RWPE2 (cell line): ENCODE measurements around the gene FTMT.

Experiments
- ATAC-seq: fragments of 200-7000 bp; cut with Tn5 transposase; 3 replicates; pipeline ENCODE4 v1.9.1; 2021; ENCODE audit warnings: low read depth
- DNase-seq: peaks from one replicate; pipeline ENCODE4 v3.0.0-alpha.2; 2020; ENCODE audit warnings: low spot score
- H3K27ac ChIP-seq: fragments of 450-650 bp; 2 replicates; pipeline ENCODE4 v1.5.1; 2017; ENCODE audit warnings: mild to moderate bottlenecking; ENCODE audit not compliant: poor library complexity, severe bottlenecking
- H3K27me3 ChIP-seq: fragments of 250-450 bp; sonication (Bioruptor Pico); 2 replicates; pipeline ENCODE4 v1.5.1; 2021; ENCODE audit warnings: mild to moderate bottlenecking, moderate library complexity; ENCODE audit not compliant: insufficient read depth, poor library complexity, severe bottlenecking
- H3K36me3 ChIP-seq: fragments of 250-450 bp; sonication (Bioruptor Pico); 2 replicates; pipeline ENCODE4 v1.5.1; 2020; ENCODE audit warnings: low read depth, mild to moderate bottlenecking, moderate library complexity
- H3K4me1 ChIP-seq: fragments of 250-450 bp; sonication (Bioruptor Pico); 2 replicates; pipeline ENCODE4 v1.5.1; 2021; ENCODE audit warnings: mild to moderate bottlenecking, moderate library complexity; ENCODE audit not compliant: insufficient read depth, poor library complexity, severe bottlenecking
- H3K4me3 ChIP-seq: fragments of 250-450 bp; sonication (Bioruptor Pico); 2 replicates; pipeline ENCODE4 v1.5.1; 2021; ENCODE audit warnings: mild to moderate bottlenecking, moderate library complexity; ENCODE audit not compliant: severe bottlenecking
- H3K9me3 ChIP-seq: fragments of 250-450 bp; sonication (Bioruptor Pico); 2 replicates; pipeline ENCODE4 v1.5.1; 2021; ENCODE audit warnings: mild to moderate bottlenecking, moderate library complexity; ENCODE audit not compliant: severe bottlenecking
- TF ChIP-seq, protein P1 (sequence below): fragments of 450-650 bp; IDR thresholded peaks from one replicate; pipeline ENCODE4 v1.5.1; 2017; ENCODE audit warnings: mild to moderate bottlenecking, moderate library complexity; ENCODE audit not compliant: poor library complexity, severe bottlenecking

The FTMT gene

DNA sequence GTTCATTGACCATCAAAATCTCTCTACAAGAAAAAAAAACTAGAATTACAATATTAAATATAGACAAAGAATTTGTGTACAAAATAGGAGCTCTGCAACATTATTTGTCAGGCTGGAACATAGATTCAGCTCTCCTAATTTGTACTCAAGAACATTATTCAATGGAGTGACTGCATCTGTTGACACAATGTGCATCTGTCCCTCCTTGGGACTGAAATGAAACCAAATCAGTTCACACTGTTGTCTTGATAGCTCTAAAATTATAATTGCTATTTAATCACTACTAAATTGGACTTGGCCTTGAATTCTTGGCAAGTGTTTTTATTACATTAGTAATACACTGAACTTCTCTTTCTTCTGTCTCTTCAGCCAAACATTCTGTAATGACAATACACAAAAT lies 47.7 kb downstream of the FTMT start:
- TF ChIP-seq, protein P1, sequence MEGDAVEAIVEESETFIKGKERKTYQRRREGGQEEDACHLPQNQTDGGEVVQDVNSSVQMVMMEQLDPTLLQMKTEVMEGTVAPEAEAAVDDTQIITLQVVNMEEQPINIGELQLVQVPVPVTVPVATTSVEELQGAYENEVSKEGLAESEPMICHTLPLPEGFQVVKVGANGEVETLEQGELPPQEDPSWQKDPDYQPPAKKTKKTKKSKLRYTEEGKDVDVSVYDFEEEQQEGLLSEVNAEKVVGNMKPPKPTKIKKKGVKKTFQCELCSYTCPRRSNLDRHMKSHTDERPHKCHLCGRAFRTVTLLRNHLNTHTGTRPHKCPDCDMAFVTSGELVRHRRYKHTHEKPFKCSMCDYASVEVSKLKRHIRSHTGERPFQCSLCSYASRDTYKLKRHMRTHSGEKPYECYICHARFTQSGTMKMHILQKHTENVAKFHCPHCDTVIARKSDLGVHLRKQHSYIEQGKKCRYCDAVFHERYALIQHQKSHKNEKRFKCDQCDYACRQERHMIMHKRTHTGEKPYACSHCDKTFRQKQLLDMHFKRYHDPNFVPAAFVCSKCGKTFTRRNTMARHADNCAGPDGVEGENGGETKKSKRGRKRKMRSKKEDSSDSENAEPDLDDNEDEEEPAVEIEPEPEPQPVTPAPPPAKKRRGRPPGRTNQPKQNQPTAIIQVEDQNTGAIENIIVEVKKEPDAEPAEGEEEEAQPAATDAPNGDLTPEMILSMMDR: no peak

More for the DNA sequence above, 47.7 kb downstream of the FTMT start:
- Histone ChIP-seq H3K36me3 (no peaks in the 10 kb centered on the region), H3K27ac (no peak overlapping the region), H3K4me1 (no peaks in the 10 kb centered on the region), H3K27me3 (peaks cover 3% of the 10 kb centered on the region), H3K4me3 (no peak overlapping the region), H3K9me3 (no peaks in the 10 kb centered on the region)
- DNase-seq: no peak
- no peak for ATAC-seq
